CD4-positive, alpha-beta memory T cell (primary cell): Measurements from ENCODE around the gene F2RL1. TPM values are rescaled to one million over a fixed set of nuclear protein-coding genes. Genes with fewer than 3 reads are reported as not detected.
"Not testable (repeated sequence)": the region's sequence is repeated elsewhere in the genome, so short reads cannot be mapped to it uniquely, and the experiment has no call there.

ENCODE experiments used
- CTCF ChIA-PET: fragments of 350-600 bp; sonication (Branson Sonifier 250); formaldehyde crosslinking; loops from one replicate; lab custom pipeline; 2021; ENCODE audit warnings: inconsistent platforms; ENCODE audit not compliant: partially characterized antibody; lab: Charles Lee
- POLR2A ChIA-PET: fragments of 350-600 bp; sonication (Branson Sonifier 250); formaldehyde crosslinking; loops from one replicate; lab custom pipeline; 2021; ENCODE audit not compliant: partially characterized antibody; lab: Charles Lee
- DNase-seq, 5 donors: peaks; one replicate each; pipeline versions ENCODE4 v3.0.0 to v3.0.0-alpha.2; 2020 to 2022; ENCODE audit warnings: mixed read lengths in 1 of 5
- H3K27ac ChIP-seq: one replicate; pipeline ENCODE4 v1.7.0; 2013; ENCODE audit warnings: low read depth, low read length
- H3K27me3 ChIP-seq: 2 replicates; pipeline ENCODE4 v1.7.0; 2013; ENCODE audit warnings: mild to moderate bottlenecking, low read length, moderate library complexity; ENCODE audit not compliant: insufficient read depth
- H3K36me3 ChIP-seq: 2 replicates; pipeline ENCODE4 v1.7.0; 2013; ENCODE audit warnings: mild to moderate bottlenecking, low read length, moderate library complexity; ENCODE audit not compliant: insufficient read depth
- H3K4me1 ChIP-seq: 2 replicates; pipeline ENCODE4 v1.7.0; 2013; ENCODE audit warnings: mild to moderate bottlenecking, low read length, moderate library complexity; ENCODE audit not compliant: insufficient read depth
- H3K4me3 ChIP-seq, 2 donors: one replicate each; pipeline ENCODE4 v1.7.0; 2013; ENCODE audit warnings: low read length in 2 of 2, mild to moderate bottlenecking in 1 of 2
- H3K9me3 ChIP-seq, 2 donors: one replicate each; pipeline ENCODE4 v1.7.0; 2013; ENCODE audit warnings: low read length in 2 of 2, control low read depth in 1 of 2; ENCODE audit not compliant: control insufficient read depth in 1 of 2
- H3K27ac Mint-ChIP-seq, 7 donors: one replicate each; pipeline ENCODE4 v1.8.0; 2020 to 2021; ENCODE audit warnings: mixed read lengths in 7 of 7, mild to moderate bottlenecking in 6 of 7, inconsistent platforms in 3 of 7, moderate library complexity in 3 of 7
- H3K27me3 Mint-ChIP-seq, 2 donors: one replicate each; pipeline ENCODE4 v1.8.0; 2020 to 2021; ENCODE audit warnings: mixed read lengths in 2 of 2
- H3K36me3 Mint-ChIP-seq, 2 donors: one replicate each; pipeline ENCODE4 v1.8.0; 2020 to 2021; ENCODE audit warnings: mixed read lengths in 2 of 2, inconsistent platforms in 1 of 2, mild to moderate bottlenecking in 1 of 2
- H3K4me1 Mint-ChIP-seq, 4 donors: one replicate each; pipeline ENCODE4 v1.8.0; 2020 to 2021; ENCODE audit warnings: mixed read lengths in 4 of 4, mild to moderate bottlenecking in 1 of 4
- H3K4me3 Mint-ChIP-seq, 8 donors: one replicate each; pipeline ENCODE4 v1.8.0; 2020 to 2021; ENCODE audit warnings: mixed read lengths in 8 of 8, mild to moderate bottlenecking in 7 of 8, moderate library complexity in 6 of 8, inconsistent platforms in 3 of 8
- H3K9me3 Mint-ChIP-seq, 8 donors: one replicate each; pipeline ENCODE4 v1.8.0; 2020 to 2021; ENCODE audit warnings: mixed read lengths in 8 of 8, mild to moderate bottlenecking in 5 of 8, inconsistent platforms in 3 of 8, moderate library complexity in 1 of 8
- intact Hi-C: fragments of 100-400 bp; cut with micrococcal nuclease; formaldehyde crosslinking; loops from one replicate; pipeline ENCODE4 v1.15.1; 2023
- polyA plus RNA-seq, 2 donors: library from polyadenylated mRNA; unstranded; fragments of 300-500 nt; fragmentation: Illumina TruSeq; gene quantifications; one replicate each; pipeline ENCODE4 v1.2.3, GENCODE V29; 2021
- total RNA-seq, 2 experiments: library from RNA; stranded (reverse); gene quantifications; one replicate each; pipeline ENCODE4 v1.2.3, GENCODE V29; 2021

F2RL1 gene
- total and polyA plus RNA-seq, 4 experiments from 2014 or later, result 5.1 to 9.2 (median 6.7) TPM

- H3K36me3 ChIP-seq, result no peaks in the 10 kb centered on the region
- intact Hi-C loops, result no loop called here
- H3K4me1 ChIP-seq, result peaks cover 39% of the 10 kb centered on the region
- H3K27ac Mint-ChIP-seq, result peak within 1 kb of the TSS; percentile 54 to 94 (median 92)
- H3K27ac ChIP-seq, result no peak within 1 kb of the TSS
- peaks cover 29 to 49% (median 38%) of the 10 kb centered on the region in 4 donors for H3K4me1 Mint-ChIP-seq
- H3K27me3 ChIP-seq, result no peaks in the 10 kb centered on the region
- ChIA-PET CTCF (interaction anchor here (0.7 to 2.4 kb wide), 7 partner anchors 18 to 228 kb away, joined by 3 to 6 read pairs (median 5); partner anchors contain the start of gene F2RL1), POLR2A (interaction anchor here (0.6 to 2.1 kb wide), 6 partner anchors 9 to 238 kb away, joined by 3 to 7 read pairs (median 4); partner anchors contain the start of genes AGGF1 and F2RL1)
- H3K9me3 ChIP-seq, result no peaks in the 10 kb centered on the region
- DNase-seq, result peak; percentile 37 to 51 (median 45)
- H3K9me3 Mint-ChIP-seq, result peaks cover 0 to 6% (median 0%) of the 10 kb centered on the region in 8 donors
- H3K36me3 Mint-ChIP-seq, result peaks cover 2 to 6% of the 10 kb centered on the region in 2 donors
- H3K27me3 Mint-ChIP-seq, result no peaks in the 10 kb centered on the region
- H3K4me3 ChIP-seq, result peak within 1 kb of the TSS in 1 of 2 donors; percentile 36
- H3K4me3 Mint-ChIP-seq, result peak within 1 kb of the TSS; percentile 64 to 84 (median 76)
These were observed 30.8 kb downstream of the F2RL1 start, which contains the start of gene S100Z for GRCh38 chr5:76849419-76850291. Gene S100Z (plus strand): TSS chr5:76850014. CDS start chr5:76875360, 25,346 bp downstream.

DNA sequence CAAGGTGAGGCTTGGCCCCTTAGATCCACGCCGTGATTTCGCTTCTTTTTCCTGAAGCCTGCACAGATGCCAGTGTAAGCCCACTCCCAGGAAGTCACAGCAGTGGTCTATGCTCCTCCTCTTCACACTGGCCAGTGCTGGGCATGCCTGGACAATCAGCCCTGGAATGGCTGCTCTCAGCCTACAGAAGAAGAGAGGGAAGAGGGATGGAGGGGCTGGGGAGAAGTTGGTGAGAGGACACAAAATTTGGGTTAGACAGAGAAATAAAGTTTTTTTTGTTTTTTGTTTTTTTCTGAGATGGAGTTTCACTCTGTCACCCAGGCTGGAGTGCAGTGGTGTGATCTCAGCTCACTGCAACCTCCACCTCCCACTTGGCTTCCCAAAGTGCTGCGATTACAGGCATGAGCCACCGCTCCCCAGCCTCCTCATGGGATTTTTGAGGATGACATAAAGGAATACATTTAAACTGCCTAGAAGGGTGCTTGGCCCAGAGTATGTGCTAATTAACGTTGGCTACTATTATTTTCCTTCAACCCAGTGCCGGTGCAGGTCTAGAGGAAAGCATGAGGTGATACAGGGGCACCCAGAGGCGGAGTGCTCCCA lies 31.8 kb downstream of the F2RL1 start:
- no peaks in the 10 kb centered on the region for H3K27me3 ChIP-seq
- no peak overlapping the region for H3K27ac ChIP-seq
- Mint-ChIP-seq H3K9me3 (peaks cover 0 to 6% (median 0%) of the 10 kb centered on the region in 8 donors), H3K4me3 (peak overlapping the region; percentile 64 to 84 (median 76)), H3K4me1 (peaks cover 32 to 59% (median 46%) of the 10 kb centered on the region in 4 donors), H3K36me3 (peaks cover 2 to 6% of the 10 kb centered on the region in 2 donors), H3K27ac (peak overlapping the region; percentile 36 to 94 (median 91)), H3K27me3 (no peaks in the 10 kb centered on the region)
- intact Hi-C loops, result no loop called here
- peaks cover 49% of the 10 kb centered on the region for H3K4me1 ChIP-seq
- no peaks in the 10 kb centered on the region for H3K9me3 ChIP-seq
- ChIA-PET POLR2A (interaction anchor here (0.6 to 2.1 kb wide), 5 partner anchors 13 to 179 kb away, joined by 3 to 7 read pairs (median 4); partner anchors contain the start of genes AGGF1 and F2RL1), CTCF (interaction anchor here (1.7 to 2.4 kb wide), 2 partner anchors 17 to 32 kb away, joined by 5 to 6 read pairs; partner anchors contain the start of gene F2RL1)
- H3K4me3 ChIP-seq, result peak overlapping the region in 1 of 2 donors; percentile 36
- no peaks in the 10 kb centered on the region for H3K36me3 ChIP-seq
- no peak for DNase-seq

GRCh38 chr5:76851728-76852369 lies 33.0 kb downstream of the F2RL1 start:
- peaks cover 42 to 71% (median 58%) of the 10 kb centered on the region in 4 donors for H3K4me1 Mint-ChIP-seq
- no peaks in the 10 kb centered on the region for H3K27me3 Mint-ChIP-seq
- H3K36me3 Mint-ChIP-seq, result peaks cover 2 to 10% of the 10 kb centered on the region in 2 donors
- Histone ChIP-seq H3K9me3 (no peaks in the 10 kb centered on the region), H3K27me3 (no peaks in the 10 kb centered on the region), H3K4me1 (peaks cover 61% of the 10 kb centered on the region), H3K36me3 (no peaks in the 10 kb centered on the region), H3K4me3 (no peak overlapping the region), H3K27ac (no peak overlapping the region)
- peak overlapping the region in 5 of 7 donors; percentile 9 to 72 (median 65) for H3K27ac Mint-ChIP-seq
- ChIA-PET CTCF (no interaction called here), POLR2A (interaction anchor here (0.7 to 1.4 kb wide), 3 partner anchors 9 to 179 kb away, joined by 3 to 5 read pairs (median 3); partner anchors contain the start of gene F2RL1)
- H3K4me3 Mint-ChIP-seq, result peak overlapping the region in 6 of 8 donors; percentile 2 to 76 (median 70)
- intact Hi-C loops, result no loop called here
- DNase-seq, result no peak
- H3K9me3 Mint-ChIP-seq, result peaks cover 0 to 6% (median 0%) of the 10 kb centered on the region in 8 donors

DNA sequence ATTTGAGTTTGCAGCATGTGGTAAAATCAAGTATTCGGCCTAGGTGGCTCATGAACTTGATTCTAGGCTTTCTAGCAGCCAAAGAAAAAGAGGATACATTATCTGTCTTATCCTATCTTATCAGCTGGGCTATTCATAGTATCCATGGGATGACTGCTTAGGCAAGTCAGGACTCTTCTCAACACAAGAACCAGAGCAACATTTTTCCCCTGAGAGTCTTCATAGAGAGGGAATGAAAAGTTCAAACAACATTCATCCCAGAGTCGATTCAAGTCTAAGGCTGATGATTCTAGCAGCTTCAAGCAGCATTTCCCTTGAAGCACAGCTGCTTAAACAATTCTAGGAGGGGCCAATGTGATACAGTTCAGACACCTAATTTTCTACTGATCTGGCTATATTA lies 33.9 kb downstream of the F2RL1 start:
- H3K36me3 ChIP-seq, result no peaks in the 10 kb centered on the region
- intact Hi-C loops, result no loop called here
- Mint-ChIP-seq H3K4me3 (no peak overlapping the region), H3K27ac (peak overlapping the region in 3 of 7 donors; percentile 29 to 82 (median 42)), H3K9me3 (peaks cover 0 to 6% (median 0%) of the 10 kb centered on the region in 8 donors), H3K4me1 (peaks cover 42 to 74% (median 59%) of the 10 kb centered on the region in 4 donors), H3K27me3 (no peaks in the 10 kb centered on the region), H3K36me3 (peaks cover 2 to 10% of the 10 kb centered on the region in 2 donors)
- H3K27ac ChIP-seq, result no peak overlapping the region
- H3K27me3 ChIP-seq, result no peaks in the 10 kb centered on the region
- POLR2A ChIA-PET, result interaction anchor here (1.4 kb wide), 1 partner anchor 178 kb away, joined by 5 read pairs; no protein-coding TSS in a partner anchor
- H3K4me3 ChIP-seq, result no peak overlapping the region
- H3K9me3 ChIP-seq, result no peaks in the 10 kb centered on the region
- peaks cover 64% of the 10 kb centered on the region for H3K4me1 ChIP-seq
- CTCF ChIA-PET, result interaction anchor here (0.8 kb wide), 1 partner anchor 34 kb away, joined by 3 read pairs; the partner anchor contains the start of gene F2RL1
- DNase-seq, result no peak

- H3K27me3 ChIP-seq, DNase-seq, H3K9me3 Mint-ChIP-seq, H3K9me3 ChIP-seq, H3K4me3 ChIP-seq, H3K27ac ChIP-seq, H3K36me3 ChIP-seq, H3K27me3 Mint-ChIP-seq, intact Hi-C loops, H3K36me3 Mint-ChIP-seq: not testable (repeated sequence)
- H3K4me1 ChIP-seq, result peaks cover 64% of the 10 kb centered on the region
- CTCF ChIA-PET, result interaction anchor here (0.8 kb wide), 1 partner anchor 35 kb away, joined by 3 read pairs; the partner anchor contains the start of gene F2RL1
- peaks cover 42 to 74% (median 59%) of the 10 kb centered on the region in 4 donors for H3K4me1 Mint-ChIP-seq
- POLR2A ChIA-PET, result interaction anchor here (0.5 kb wide), 1 partner anchor 28 kb away, joined by 4 read pairs; no protein-coding TSS in a partner anchor
- H3K4me3 Mint-ChIP-seq, result peak overlapping the region in 2 of 8 donors; percentile 6 to 24
- H3K27ac Mint-ChIP-seq, result peak overlapping the region in 5 of 7 donors; percentile 25 to 87 (median 69)
These were observed 34.9 kb downstream of the F2RL1 start for GRCh38 chr5:76853741-76854140.

- Mint-ChIP-seq H3K4me3 (peak overlapping the region in 3 of 8 donors; percentile 7 to 72 (median 20)), H3K9me3 (peaks cover 0 to 6% (median 0%) of the 10 kb centered on the region in 8 donors), H3K4me1 (peaks cover 42 to 66% (median 58%) of the 10 kb centered on the region in 4 donors), H3K27me3 (no peaks in the 10 kb centered on the region), H3K36me3 (peaks cover 2 to 10% of the 10 kb centered on the region in 2 donors), H3K27ac (peak overlapping the region in 5 of 7 donors; percentile 13 to 66 (median 31))
- no peak overlapping the region for H3K4me3 ChIP-seq
- no peaks in the 10 kb centered on the region for H3K9me3 ChIP-seq
- ChIA-PET CTCF (interaction anchor here (1.1 kb wide), 1 partner anchor 14 kb away, joined by 4 read pairs; no protein-coding TSS in a partner anchor), POLR2A (interaction anchor here (2.4 kb wide), 1 partner anchor 35 kb away, joined by 8 read pairs; the partner anchor contains the start of gene F2RL1)
- DNase-seq, result no peak
- no peaks in the 10 kb centered on the region for H3K36me3 ChIP-seq
- peaks cover 55% of the 10 kb centered on the region for H3K4me1 ChIP-seq
- no peaks in the 10 kb centered on the region for H3K27me3 ChIP-seq
- H3K27ac ChIP-seq, result no peak overlapping the region
- intact Hi-C loops, result no loop called here
These were observed 35.8 kb downstream of the F2RL1 start for GRCh38 chr5:76854644-76855043.
